IMR-90 (cell line): ENCODE results near the gene NDUFC2. TPM values are rescaled to one million over a fixed set of nuclear protein-coding genes. Genes with fewer than 3 reads are reported as not detected.

Experiments used
- ATAC-seq: fragments of 200-7000 bp; cut with Tn5 transposase; 2 replicates; pipeline ENCODE4 v1.9.1; 2020; ENCODE audit warnings: low read depth, mild to moderate bottlenecking, moderate library complexity
- BruUV-seq: library from RNA; stranded (reverse); fragments of 400-500 nt; replicated peaks from 2 replicates; lab custom pipeline; 2021; lab: Mats Ljungman, UMichigan
- CTCF ChIA-PET: fragments of 300-600 bp; formaldehyde crosslinking; extraction: SDS; loops from one replicate; lab custom pipeline; 2021; ENCODE audit warnings: antibody characterized with exemption; lab: Yijun Ruan, JAX
- POLR2A ChIA-PET: fragments of 300-600 bp; sonication (Branson Sonifier 250); formaldehyde crosslinking; loops from one replicate; lab custom pipeline; 2022; ENCODE audit warnings: antibody characterized with exemption; ENCODE audit not compliant: unreplicated experiment; lab: Charles Lee
- DNase-seq: peaks from one replicate; pipeline ENCODE4 v3.0.0; 2013
- H2AFZ ChIP-seq: replicated peaks from 2 replicates; pipeline ENCODE3; 2013; ENCODE audit warnings: low read length, mild to moderate bottlenecking; ENCODE audit not compliant: poor library complexity
- H2AK5ac ChIP-seq: 2 replicates; pipeline ENCODE4 v1.6.1; 2013; ENCODE audit warnings: low read depth, low read length, inconsistent platforms
- H2AK9ac ChIP-seq: replicated peaks from 2 replicates; pipeline ENCODE3; 2013; ENCODE audit warnings: mild to moderate bottlenecking, low read depth, low read length, moderate library complexity; ENCODE audit not compliant: poor library complexity
- H2BK120ac ChIP-seq: 2 replicates; pipeline ENCODE4 v1.6.1; 2013; ENCODE audit warnings: low read depth, low read length, inconsistent platforms
- H2BK15ac ChIP-seq: 3 replicates; pipeline ENCODE4 v1.6.1; 2013; ENCODE audit warnings: low read depth, low read length, inconsistent platforms
- H2BK20ac ChIP-seq: 2 replicates; pipeline ENCODE4 v1.6.1; 2013; ENCODE audit warnings: low read depth, mild to moderate bottlenecking, inconsistent platforms, low read length, moderate library complexity
- H2BK5ac ChIP-seq: 2 replicates; pipeline ENCODE4 v1.6.1; 2013; ENCODE audit warnings: mild to moderate bottlenecking, low read depth, low read length, inconsistent platforms; ENCODE audit not compliant: poor library complexity, severe bottlenecking
- H3K14ac ChIP-seq: replicated peaks from 2 replicates; pipeline ENCODE4 v1.6.1; 2013; ENCODE audit warnings: low read depth, low read length, inconsistent platforms
- H3K18ac ChIP-seq: 2 replicates; pipeline ENCODE4 v1.6.1; 2013; ENCODE audit warnings: low read depth, low read length, control low read depth
- H3K23ac ChIP-seq: 2 replicates; pipeline ENCODE4 v1.6.1; 2013; ENCODE audit warnings: low read depth, low read length, inconsistent platforms
- H3K27ac ChIP-seq: 2 replicates; pipeline ENCODE4 v1.5.1; 2013; ENCODE audit warnings: mild to moderate bottlenecking, control low read depth, low read length; ENCODE audit not compliant: insufficient read depth
- H3K27me3 ChIP-seq: 2 replicates; pipeline ENCODE4 v1.6.1; 2013; ENCODE audit warnings: low read length; ENCODE audit not compliant: control insufficient read depth, insufficient read depth
- H3K36me3 ChIP-seq: 2 replicates; pipeline ENCODE4 v1.6.1; 2013; ENCODE audit warnings: low read length, mixed read lengths; ENCODE audit not compliant: control insufficient read depth, insufficient read depth
- H3K4ac ChIP-seq: 2 replicates; pipeline ENCODE4 v1.6.1; 2013; ENCODE audit warnings: low read depth, low read length, inconsistent platforms
- H3K4me1 ChIP-seq: 2 replicates; pipeline ENCODE4 v1.6.1; 2013; ENCODE audit warnings: low read length, mixed read lengths; ENCODE audit not compliant: control insufficient read depth, insufficient read depth
- H3K4me2 ChIP-seq: 2 replicates; pipeline ENCODE4 v1.6.1; 2013; ENCODE audit warnings: low read depth, mild to moderate bottlenecking, control low read depth, low read length, moderate library complexity
- H3K4me3 ChIP-seq: 2 replicates; pipeline ENCODE4 v1.5.1; 2013; ENCODE audit warnings: low read depth, mild to moderate bottlenecking, control low read depth, low read length, moderate library complexity; ENCODE audit not compliant: insufficient read depth
- H3K56ac ChIP-seq: 2 replicates; pipeline ENCODE4 v1.6.1; 2013; ENCODE audit warnings: low read length, inconsistent platforms; ENCODE audit not compliant: insufficient read depth; ENCODE audit errors: extremely low read depth
- H3K79me1 ChIP-seq, 2 experiments: 2 replicates each; pipeline ENCODE4 v1.6.1; 2013; ENCODE audit warnings: low read length in 2 of 2, inconsistent platforms in 1 of 2, low read depth in 1 of 2
- H3K9ac ChIP-seq: 2 replicates; pipeline ENCODE4 v1.6.1; 2013; ENCODE audit warnings: low read depth, low read length, control low read depth
- H3K9me1 ChIP-seq: 2 replicates; pipeline ENCODE4 v1.6.1; 2013; ENCODE audit warnings: low read length, inconsistent platforms; ENCODE audit not compliant: insufficient read depth
- H3K9me3 ChIP-seq: 2 replicates; pipeline ENCODE4 v1.6.1; 2013; ENCODE audit warnings: low read length; ENCODE audit not compliant: control insufficient read depth, insufficient read depth
- H4K20me1 ChIP-seq: 2 replicates; pipeline ENCODE4 v1.6.1; 2013; ENCODE audit warnings: low read length, inconsistent platforms; ENCODE audit not compliant: insufficient read depth
- H4K5ac ChIP-seq: 2 replicates; pipeline ENCODE4 v1.6.1; 2013; ENCODE audit warnings: mild to moderate bottlenecking, low read depth, low read length, control low read depth
- H4K8ac ChIP-seq, 2 experiments: 2 replicates each; pipeline ENCODE4 v1.6.1; 2013; ENCODE audit warnings: low read depth in 2 of 2, low read length in 2 of 2, control low read depth in 1 of 2, inconsistent platforms in 1 of 2
- H4K91ac ChIP-seq: 2 replicates; pipeline ENCODE4 v1.6.1; 2013; ENCODE audit warnings: low read depth, low read length, inconsistent platforms; ENCODE audit not compliant: insufficient read depth
- BHLHE40 ChIP-seq: fragments of 150-350 bp; IDR thresholded peaks from 2 replicates; pipeline ENCODE4 v1.6.1; 2016; ENCODE audit warnings: mild to moderate bottlenecking, low read depth, low read length
- CEBPB ChIP-seq: IDR thresholded peaks from 2 replicates; pipeline ENCODE4 v1.6.1; 2012; ENCODE audit warnings: low read depth, low read length, improper control_type of control experiment
- CHD1 ChIP-seq: IDR thresholded peaks from 2 replicates; pipeline ENCODE4 v1.6.1; 2012; ENCODE audit warnings: low read depth, low read length, improper control_type of control experiment
- ELK1 ChIP-seq: fragments of 150-350 bp; IDR thresholded peaks from 2 replicates; pipeline ENCODE4 v1.6.1; 2016; ENCODE audit warnings: low read depth, mild to moderate bottlenecking, low read length, moderate library complexity, borderline replicate concordance
- FOS ChIP-seq: fragments of 150-350 bp; IDR thresholded peaks from 2 replicates; pipeline ENCODE4 v1.6.1; 2016; ENCODE audit warnings: low read depth, low read length
- MAFK ChIP-seq: IDR thresholded peaks from 2 replicates; pipeline ENCODE4 v1.6.1; 2012; ENCODE audit warnings: low read depth, low read length, improper control_type of control experiment
- MAZ ChIP-seq: IDR thresholded peaks from 2 replicates; pipeline ENCODE4 v1.6.1; 2012; ENCODE audit warnings: low read depth, mild to moderate bottlenecking, low read length, improper control_type of control experiment, moderate library complexity, borderline replicate concordance
- MXI1 ChIP-seq: IDR thresholded peaks from 2 replicates; pipeline ENCODE4 v1.6.1; 2012; ENCODE audit warnings: low read depth, mild to moderate bottlenecking, low read length, moderate library complexity, borderline replicate concordance
- NFE2L2 ChIP-seq: fragments of 150-350 bp; IDR thresholded peaks from 2 replicates; pipeline ENCODE4 v1.6.1; 2016; ENCODE audit warnings: low read depth, mild to moderate bottlenecking, low read length
- POLR2A ChIP-seq: IDR thresholded peaks from 2 replicates; pipeline ENCODE4 v1.6.1; 2012; ENCODE audit warnings: mild to moderate bottlenecking, low read depth, low read length
- RAD21 ChIP-seq: IDR thresholded peaks from 2 replicates; pipeline ENCODE4 v1.6.1; 2012; ENCODE audit warnings: low read length, improper control_type of control experiment
- RCOR1 ChIP-seq: IDR thresholded peaks from 2 replicates; pipeline ENCODE4 v1.6.1; 2012; ENCODE audit warnings: mild to moderate bottlenecking, low read length, improper control_type of control experiment; ENCODE audit not compliant: insufficient replicate concordance
- SMC3 ChIP-seq: fragments of 150-350 bp; IDR thresholded peaks from 2 replicates; pipeline ENCODE4 v1.6.1; 2016; ENCODE audit warnings: low read depth, mild to moderate bottlenecking, antibody characterized with exemption, low read length, moderate library complexity
- WGBS, 2 experiments: methylation state at CpG; one replicate each; pipeline versions ENCODE4 v1.1.5 to v1.1.7; 2013; ENCODE audit warnings: missing lambda C conversion rate in 2 of 2; ENCODE audit not compliant: insufficient read length in 1 of 2; ENCODE audit errors: extremely low coverage in 2 of 2; 5-methylcytosine and 5-hydroxymethylcytosine counted together
- dilution Hi-C: fragments of 300-500 bp; cut with HindIII; formaldehyde crosslinking; loops from one replicate; pipeline ENCODE4 v1.14.3; 2018; ENCODE audit warnings: low sequenced_read_pairs; ENCODE audit not compliant: unreplicated experiment
- in situ Hi-C: fragments of 300-500 bp; cut with MboI; formaldehyde crosslinking; loops from 3 replicates; pipeline ENCODE4 v1.14.3; 2019; ENCODE audit warnings: low sequenced_read_pairs, inconsistent platforms, mixed read lengths
- intact Hi-C: fragments of 100-400 bp; cut with micrococcal nuclease; formaldehyde crosslinking; loops from 2 replicates; pipeline ENCODE4 v1.10.0; 2022
- polyA plus RNA-seq, 3 experiments: library from polyadenylated mRNA; depleted of rRNA; stranded (reverse); fragments of >200 nt; gene quantifications; 2 replicates each; pipeline ENCODE4 v1.2.3, GENCODE V29; 2012; ENCODE audit warnings: low replicate concordance in 1 of 3
- total RNA-seq: library from RNA; depleted of rRNA; stranded (reverse); fragments of >200 nt; gene quantifications from 2 replicates; pipeline ENCODE4 v1.2.3, GENCODE V29; 2012
- TF ChIP-seq, protein P1 (sequence below): fragments of 150-350 bp; IDR thresholded peaks from 2 replicates; pipeline ENCODE4 v1.6.1; 2017; ENCODE audit warnings: mild to moderate bottlenecking, antibody characterized with exemption, low read length, low read depth

The NDUFC2 gene
- total and polyA plus RNA-seq, 2 of the 4 experiments (the other 2 are of a cell fraction) = 146 to 340 TPM

DNA sequence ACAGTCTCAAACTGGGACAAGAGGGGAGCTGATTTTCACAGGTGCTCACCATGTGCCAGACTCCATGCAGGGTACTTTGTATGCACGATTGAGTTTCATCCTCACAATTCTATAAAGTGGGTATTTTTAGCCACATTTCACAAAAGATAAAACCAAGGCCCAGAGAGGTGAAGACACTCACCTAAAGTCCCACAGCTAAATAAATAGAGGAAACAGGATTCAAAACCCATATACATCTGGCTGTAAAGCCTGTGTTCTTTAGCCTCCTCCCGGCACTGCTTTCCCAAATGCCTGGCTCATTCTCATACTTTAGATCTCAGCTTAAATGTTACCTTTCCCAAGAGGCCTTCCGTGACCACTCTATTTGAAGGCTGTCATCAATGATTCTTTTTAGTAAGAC, 43.3 kb downstream of the NDUFC2 start:
- no peak overlapping the region for H3K4me3 ChIP-seq
- no peak for DNase-seq
- H4K8ac ChIP-seq = no peak overlapping the region
- H3K9me1 ChIP-seq = peaks cover 14% of the 10 kb centered on the region
- H3K27me3 ChIP-seq = no peaks in the 10 kb centered on the region
- no peaks in the 10 kb centered on the region for H4K20me1 ChIP-seq
- H3K27ac ChIP-seq = no peak overlapping the region
- ATAC-seq = no peak
- no peak overlapping the region for H3K4ac ChIP-seq
- no peak overlapping the region for H2BK15ac ChIP-seq
- no peak overlapping the region for H4K5ac ChIP-seq
- H3K4me1 ChIP-seq = peaks cover 5% of the 10 kb centered on the region
- BruUV-seq = no TSS peak
- H3K9me3 ChIP-seq = no peaks in the 10 kb centered on the region
- H2BK5ac ChIP-seq = no peak overlapping the region
- H3K4me2 ChIP-seq = no peak overlapping the region
- no peak overlapping the region for H2BK20ac ChIP-seq
- WGBS, 2 experiments = no CpG with 5 or more reads among the region's 3 CpGs
- no peak overlapping the region for H3K56ac ChIP-seq
- no peak overlapping the region for H4K91ac ChIP-seq
- no peak overlapping the region for H2BK120ac ChIP-seq
- no peaks in the 10 kb centered on the region for H3K36me3 ChIP-seq
- dilution Hi-C loops = no loop called here
- H3K23ac ChIP-seq = no peak overlapping the region
- peaks cover 0 to 10% of the 10 kb centered on the region in 2 experiments; a peak in 2 of 4 replicates for H3K79me1 ChIP-seq
- intact Hi-C loops = no loop called here
- no peak overlapping the region for H2AK9ac ChIP-seq
- no peak overlapping the region for H2AFZ ChIP-seq
- in situ Hi-C loops = no loop called here
- CTCF ChIA-PET = interaction anchor here (0.6 to 1.1 kb wide), 3 partner anchors 10 to 49 kb away, joined by 3 to 4 read pairs (median 3); no protein-coding TSS in a partner anchor
- no peak overlapping the region for H3K14ac ChIP-seq
- TF ChIP-seq SMC3 (no peak), ELK1 (no peak), FOS (no peak), POLR2A (no peak), RCOR1 (no peak), CHD1 (no peak), MAFK (no peak), RAD21 (no peak), CEBPB (no peak), NFE2L2 (no peak), MAZ (no peak), MXI1 (no peak), BHLHE40 (no peak)
- TF ChIP-seq, protein P1, sequence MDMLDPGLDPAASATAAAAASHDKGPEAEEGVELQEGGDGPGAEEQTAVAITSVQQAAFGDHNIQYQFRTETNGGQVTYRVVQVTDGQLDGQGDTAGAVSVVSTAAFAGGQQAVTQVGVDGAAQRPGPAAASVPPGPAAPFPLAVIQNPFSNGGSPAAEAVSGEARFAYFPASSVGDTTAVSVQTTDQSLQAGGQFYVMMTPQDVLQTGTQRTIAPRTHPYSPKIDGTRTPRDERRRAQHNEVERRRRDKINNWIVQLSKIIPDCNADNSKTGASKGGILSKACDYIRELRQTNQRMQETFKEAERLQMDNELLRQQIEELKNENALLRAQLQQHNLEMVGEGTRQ = no peak
- no peak overlapping the region for H3K9ac ChIP-seq
- POLR2A ChIA-PET = no interaction called here
- no peak overlapping the region for H2AK5ac ChIP-seq
- no peak overlapping the region for H3K18ac ChIP-seq
